Stomach smooth muscle (tissue), 2 donors: ENCODE data around the gene CHCHD10.
A peak's percentile ranks its signal among the peaks of the same experiment; 100 is the strongest.

Experiments used
- H3K27ac ChIP-seq: one replicate; pipeline ENCODE4 v1.7.0; 2013; ENCODE audit warnings: mild to moderate bottlenecking, low read length, inconsistent platforms
- H3K27me3 ChIP-seq, 2 donors: one replicate each; pipeline ENCODE4 v1.7.0; 2013; ENCODE audit warnings: low read length in 2 of 2; ENCODE audit not compliant: insufficient read depth in 2 of 2, control insufficient read depth in 1 of 2
- H3K36me3 ChIP-seq, 2 donors: one replicate each; pipeline ENCODE4 v1.7.0; 2013; ENCODE audit warnings: low read length in 2 of 2; ENCODE audit not compliant: control insufficient read depth in 2 of 2, insufficient read depth in 2 of 2
- H3K4me1 ChIP-seq: one replicate; pipeline ENCODE4 v1.7.0; 2013; ENCODE audit warnings: low read length; ENCODE audit not compliant: control insufficient read depth, insufficient read depth
- H3K4me3 ChIP-seq, 2 donors: one replicate each; pipeline ENCODE4 v1.7.0; 2013; ENCODE audit warnings: low read length in 2 of 2
- H3K9ac ChIP-seq, 2 donors: one replicate each; pipeline ENCODE4 v1.7.0; 2013; ENCODE audit warnings: low read length in 2 of 2, mild to moderate bottlenecking in 1 of 2
- H3K9me3 ChIP-seq, 2 donors: one replicate each; pipeline ENCODE4 v1.7.0; 2013; ENCODE audit warnings: low read length in 2 of 2; ENCODE audit not compliant: control insufficient read depth in 2 of 2
- donor health status: healthy.
- donor health status: Pancreatic carcinoma.

The CHCHD10 gene

GRCh38 chr22:23779731-23780130 lies 12.0 kb upstream of the CHCHD10 start:
- Histone ChIP-seq H3K36me3 (peaks cover 0 to 3% of the 10 kb centered on the region in 2 donors), H3K27me3 (no peaks in the 10 kb centered on the region), H3K4me3 (no peak overlapping the region), H3K4me1 (peaks cover 21% of the 10 kb centered on the region), H3K9ac (no peak overlapping the region), H3K27ac (no peak overlapping the region), H3K9me3 (no peaks in the 10 kb centered on the region)

GRCh38 chr22:23779083-23779482 lies 11.3 kb upstream of the CHCHD10 start:
- Histone ChIP-seq H3K9ac (no peak overlapping the region), H3K27ac (no peak overlapping the region)

GRCh38 chr22:23778577-23778900 lies 10.8 kb upstream of the CHCHD10 start:
- H3K27ac ChIP-seq, result peak overlapping the region; percentile 37
- H3K27me3 ChIP-seq, result no peaks in the 10 kb centered on the region
- H3K36me3 ChIP-seq, result peaks cover 0 to 3% of the 10 kb centered on the region in 2 donors
- H3K4me1 ChIP-seq, result peaks cover 33% of the 10 kb centered on the region
- H3K9me3 ChIP-seq, result no peaks in the 10 kb centered on the region
- no peak overlapping the region for H3K9ac ChIP-seq
- no peak overlapping the region for H3K4me3 ChIP-seq

More at GRCh38 chr22:23779083-23779482, 11.3 kb upstream of the CHCHD10 start:
- Histone ChIP-seq H3K27me3 (no peaks in the 10 kb centered on the region), H3K4me1 (peaks cover 28% of the 10 kb centered on the region), H3K36me3 (peaks cover 0 to 3% of the 10 kb centered on the region in 2 donors), H3K4me3 (no peak overlapping the region), H3K9me3 (no peaks in the 10 kb centered on the region)

GRCh38 chr22:23777776-23778576 lies 10.2 kb upstream of the CHCHD10 start:
- Histone ChIP-seq H3K4me3 (no peak overlapping the region), H3K36me3 (peaks cover 0 to 3% of the 10 kb centered on the region in 2 donors), H3K4me1 (peaks cover 39% of the 10 kb centered on the region), H3K27me3 (no peaks in the 10 kb centered on the region), H3K9me3 (no peaks in the 10 kb centered on the region), H3K9ac (peak overlapping the region in 1 of 2 donors; percentile 29), H3K27ac (peak overlapping the region; percentile 37)

DNA sequence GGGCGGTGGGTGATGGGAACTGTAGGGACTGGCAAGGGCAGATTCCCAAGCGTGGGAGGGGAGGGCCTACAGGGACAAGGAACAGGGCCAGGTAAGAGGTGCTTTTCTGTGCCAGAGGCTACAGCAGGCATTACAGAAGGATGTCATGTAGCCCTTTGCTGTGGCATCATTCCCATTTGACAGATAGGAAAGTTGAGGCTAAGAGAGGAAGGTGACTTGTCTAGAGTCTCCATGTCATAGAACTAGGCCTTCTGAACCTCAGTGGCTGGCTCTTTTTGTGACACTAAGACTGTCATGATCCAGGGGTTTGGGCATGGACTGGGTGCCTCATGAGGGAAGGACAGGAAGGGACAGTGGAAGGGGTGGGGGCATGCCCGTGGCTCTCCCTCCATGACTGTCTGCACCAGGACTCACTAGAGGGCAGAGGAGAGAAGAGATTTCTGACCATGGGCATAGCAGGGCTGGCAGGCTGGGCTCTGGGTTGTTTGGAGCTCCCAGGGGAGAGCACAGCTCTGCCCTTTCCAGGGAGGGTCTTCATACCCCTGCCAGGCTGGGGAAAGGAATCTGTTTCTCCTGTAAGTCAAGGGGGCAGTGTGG lies 8.1 kb upstream of the CHCHD10 start:
- Histone ChIP-seq H3K9me3 (no peaks in the 10 kb centered on the region), H3K27ac (no peak overlapping the region), H3K9ac (no peak overlapping the region), H3K4me1 (peaks cover 49% of the 10 kb centered on the region), H3K27me3 (no peaks in the 10 kb centered on the region), H3K36me3 (no peaks in the 10 kb centered on the region), H3K4me3 (no peak overlapping the region)

- H3K4me1 ChIP-seq, result peaks cover 49% of the 10 kb centered on the region
- no peaks in the 10 kb centered on the region for H3K27me3 ChIP-seq
- H3K36me3 ChIP-seq, result no peaks in the 10 kb centered on the region
- no peak overlapping the region for H3K27ac ChIP-seq
- H3K9me3 ChIP-seq, result no peaks in the 10 kb centered on the region
- peak overlapping the region in 1 of 2 donors; percentile 29 for H3K9ac ChIP-seq
- H3K4me3 ChIP-seq, result no peak overlapping the region
Measured at GRCh38 chr22:23774922-23775436, 7.2 kb upstream of the CHCHD10 start.

GRCh38 chr22:23774114-23774921 lies 6.5 kb upstream of the CHCHD10 start:
- Histone ChIP-seq H3K4me1 (peaks cover 51% of the 10 kb centered on the region), H3K36me3 (no peaks in the 10 kb centered on the region), H3K27me3 (no peaks in the 10 kb centered on the region), H3K9me3 (no peaks in the 10 kb centered on the region), H3K4me3 (peak overlapping the region in 1 of 2 donors; percentile 29), H3K27ac (no peak overlapping the region), H3K9ac (peak overlapping the region in 1 of 2 donors; percentile 36)

- no peaks in the 10 kb centered on the region for H3K27me3 ChIP-seq
- no peak overlapping the region for H3K27ac ChIP-seq
- no peaks in the 10 kb centered on the region for H3K9me3 ChIP-seq
- peaks cover 56% of the 10 kb centered on the region for H3K4me1 ChIP-seq
- no peaks in the 10 kb centered on the region for H3K36me3 ChIP-seq
- H3K9ac ChIP-seq, result peak overlapping the region; percentile 26 to 55
- peak overlapping the region; percentile 77 to 81 for H3K4me3 ChIP-seq
Measured at GRCh38 chr22:23773483-23774113, 5.8 kb upstream of the CHCHD10 start.

- H3K4me1 ChIP-seq, result peaks cover 56% of the 10 kb centered on the region
- H3K9me3 ChIP-seq, result no peaks in the 10 kb centered on the region
- peak within 1 kb of the TSS; percentile 64 to 66 for H3K9ac ChIP-seq
- H3K4me3 ChIP-seq, result peak within 1 kb of the TSS; percentile 77 to 81
- no peak within 1 kb of the TSS for H3K27ac ChIP-seq
- H3K36me3 ChIP-seq, result no peaks in the 10 kb centered on the region
- H3K27me3 ChIP-seq, result no peaks in the 10 kb centered on the region
Measured at GRCh38 chr22:23772649-23773473, 5.1 kb upstream of the CHCHD10 start, which contains the start of gene MMP11. Gene MMP11, plus strand, starts transcription at chr22:23772849. Its CDS starts 22 bp downstream, at chr22:23772871.
